Measurements from ENCODE around the gene SPRYD7. TPM values are rescaled to one million over a fixed set of nuclear protein-coding genes. Genes with fewer than 3 reads are reported as not detected.

SPRYD7 gene
- total and polyA plus RNA-seq, 2 of the 8 experiments (the other 6 are each of a cell fraction or from before 2014, with no cell fraction given): 1.1 to 3.1 TPM

DNA sequence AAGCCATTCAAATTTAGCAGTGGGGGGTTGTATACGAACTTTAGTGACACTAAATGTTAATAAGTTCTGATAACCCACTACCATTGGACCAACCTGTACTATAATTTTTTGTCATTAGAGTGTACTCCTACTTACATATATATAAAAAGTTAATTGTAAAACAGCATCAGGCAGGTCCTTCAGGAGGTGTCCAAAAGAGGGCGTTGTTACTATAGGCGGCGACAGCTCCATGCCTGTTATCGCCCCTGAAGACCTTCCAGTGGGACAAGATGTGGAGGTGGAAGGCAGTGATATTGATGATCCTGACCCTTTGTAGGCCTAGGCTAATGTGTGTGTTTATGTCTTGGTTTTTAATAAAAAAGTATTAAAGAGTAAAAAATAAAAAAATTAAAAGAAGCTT is 27.5 kb downstream of the SPRYD7 start:
- peaks cover 0 to 2% of the 10 kb centered on the region in 2 experiments; a peak in 2 of 4 replicates for H3K9me3 ChIP-seq (ENCODE audit: insufficient read depth in 2 of 2, low read depth in 1 of 2, low read length in 1 of 2)
- H3K4ac ChIP-seq (replicated peaks; ENCODE audit: insufficient read length, low read depth, low read length): no peak overlapping the region
- H3K23ac ChIP-seq (ENCODE audit: insufficient read length): no peak overlapping the region
- no peaks in the 10 kb centered on the region for H4K20me1 ChIP-seq (replicated peaks in 1 of 2; ENCODE audit: control insufficient read depth in 1 of 2, insufficient read depth in 2 of 2, low read length in 2 of 2)
- no peak overlapping the region for H2BK20ac ChIP-seq (ENCODE audit: low read length)
- H3K4me1 ChIP-seq (replicated peaks in 1 of 4; ENCODE audit: control insufficient read depth in 3 of 4, insufficient read depth in 4 of 4, low read length in 3 of 4): no peaks in the 10 kb centered on the region
- H3K79me1 ChIP-seq (ENCODE audit: low read depth, low read length): no peaks in the 10 kb centered on the region
- ChIA-PET POLR2A (ENCODE audit: partially characterized antibody) (no interaction called here), CTCF (ENCODE audit: partially characterized antibody) (interaction anchor here (0.6 to 2.3 kb wide), 17 partner anchors 8 to 1161 kb away, joined by 3 to 9 read pairs (median 4); partner anchors contain the start of gene SPRYD7)
- H3K18ac ChIP-seq (ENCODE audit: extremely low read depth, low read length): no peak overlapping the region
- TF ChIP-seq SRF (IDR thresholded peaks at IDR 0.05; ENCODE audit: low read depth, low read length) (no peak), ASH2L (IDR thresholded peaks at IDR 0.05; ENCODE audit: low read length) (no peak), SUZ12 (IDR thresholded peaks at IDR 0.05; ENCODE audit: low read length) (no peak), SP4 (IDR thresholded peaks at IDR 0.05; ENCODE audit: low read length) (no peak), FOSL1 (IDR thresholded peaks at IDR 0.05; ENCODE audit: insufficient read depth, low read depth, low read length) (no peak), MAFK (IDR thresholded peaks at IDR 0.05; ENCODE audit: low read depth, low read length) (no peak), BCL11A (IDR thresholded peaks at IDR 0.05; ENCODE audit: low read depth in 2 of 2, low read length in 2 of 2) (no peak), NANOG (IDR thresholded peaks at IDR 0.05; ENCODE audit: insufficient read depth, low read depth, low read length, poor library complexity, severe bottlenecking) (no peak), RBBP5 (IDR thresholded peaks at IDR 0.05; ENCODE audit: borderline replicate concordance, low read depth, low read length) (no peak), RAD21 (IDR thresholded peaks at IDR 0.05 in 1 of 2, conservative IDR thresholded peaks at IDR 0.05 in 1 of 2; ENCODE audit: low read depth in 2 of 2, low read length in 2 of 2) (peak; percentile 51 to 62)
- TF ChIP-seq, protein P1, sequence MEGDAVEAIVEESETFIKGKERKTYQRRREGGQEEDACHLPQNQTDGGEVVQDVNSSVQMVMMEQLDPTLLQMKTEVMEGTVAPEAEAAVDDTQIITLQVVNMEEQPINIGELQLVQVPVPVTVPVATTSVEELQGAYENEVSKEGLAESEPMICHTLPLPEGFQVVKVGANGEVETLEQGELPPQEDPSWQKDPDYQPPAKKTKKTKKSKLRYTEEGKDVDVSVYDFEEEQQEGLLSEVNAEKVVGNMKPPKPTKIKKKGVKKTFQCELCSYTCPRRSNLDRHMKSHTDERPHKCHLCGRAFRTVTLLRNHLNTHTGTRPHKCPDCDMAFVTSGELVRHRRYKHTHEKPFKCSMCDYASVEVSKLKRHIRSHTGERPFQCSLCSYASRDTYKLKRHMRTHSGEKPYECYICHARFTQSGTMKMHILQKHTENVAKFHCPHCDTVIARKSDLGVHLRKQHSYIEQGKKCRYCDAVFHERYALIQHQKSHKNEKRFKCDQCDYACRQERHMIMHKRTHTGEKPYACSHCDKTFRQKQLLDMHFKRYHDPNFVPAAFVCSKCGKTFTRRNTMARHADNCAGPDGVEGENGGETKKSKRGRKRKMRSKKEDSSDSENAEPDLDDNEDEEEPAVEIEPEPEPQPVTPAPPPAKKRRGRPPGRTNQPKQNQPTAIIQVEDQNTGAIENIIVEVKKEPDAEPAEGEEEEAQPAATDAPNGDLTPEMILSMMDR (IDR thresholded peaks at IDR 0.05; ENCODE audit: control extremely low read depth in 1 of 3, insufficient read depth in 1 of 3, low read depth in 1 of 3, low read length in 3 of 3): peak; percentile 38 to 47 (median 41); a peak in 3 of 4 replicates
- H3K23me2 ChIP-seq (ENCODE audit: low read depth, low read length): no peaks in the 10 kb centered on the region
- no peak overlapping the region for H3K56ac ChIP-seq (replicated peaks; ENCODE audit: insufficient read length, low read depth, low read length)
- no peak for DNase-seq (ENCODE audit: low read depth in 1 of 2, low spot score in 2 of 2)
- H4K91ac ChIP-seq (replicated peaks; ENCODE audit: insufficient read length, low read length): no peak overlapping the region
- H4K8ac ChIP-seq (ENCODE audit: extremely low read depth, insufficient read depth, low read length): no peak overlapping the region
- no peak overlapping the region for H2AK5ac ChIP-seq (ENCODE audit: low read depth, low read length)
- FAIRE-seq: no peak
- no peaks in the 10 kb centered on the region for H3K27me3 ChIP-seq (replicated peaks in 1 of 4; ENCODE audit: control insufficient read depth in 3 of 4, extremely low read depth in 1 of 4, insufficient read depth in 3 of 4, low read length in 3 of 4)
- no peak overlapping the region for H3K14ac ChIP-seq (ENCODE audit: insufficient read length)
- H2AFZ ChIP-seq (ENCODE audit: low read length): no peak overlapping the region
- no peak overlapping the region for H3K4me3 ChIP-seq (ENCODE audit: extremely low read depth in 1 of 4, insufficient read depth in 2 of 4, low read depth in 3 of 4, low read length in 4 of 4)
- no peak overlapping the region for H3K9ac ChIP-seq (replicated peaks in 1 of 4; ENCODE audit: extremely low read depth in 1 of 4, low read depth in 3 of 4, low read length in 3 of 4)
- H2BK5ac ChIP-seq (ENCODE audit: low read depth, low read length): no peak overlapping the region
- H2BK12ac ChIP-seq (ENCODE audit: low read depth, low read length): no peak overlapping the region
- H2BK120ac ChIP-seq (replicated peaks; ENCODE audit: low read depth, low read length): no peak overlapping the region
- no peak overlapping the region for H3K27ac ChIP-seq (ENCODE audit: low read depth, low read length)
- no peak overlapping the region for H2BK15ac ChIP-seq (ENCODE audit: low read length)
- H3K36me3 ChIP-seq (ENCODE audit: control insufficient read depth in 2 of 4, insufficient read depth in 4 of 4, low read length in 3 of 4): no peaks in the 10 kb centered on the region
- no peak overlapping the region for H4K5ac ChIP-seq (ENCODE audit: insufficient read length, low read depth, low read length)
- H3K79me2 ChIP-seq (ENCODE audit: control insufficient read depth in 1 of 2, insufficient read depth in 2 of 2, low read length in 2 of 2): no peaks in the 10 kb centered on the region
- 71% methylated on average over 5 of the region's 5 CpGs; no CpG with 5 or more reads in 1 of the 2 experiments for WGBS, 2 experiments (ENCODE audit: extremely low coverage in 1 of 2, insufficient coverage in 1 of 2, insufficient read length in 1 of 2, insufficient replicate concordance in 2 of 2, low coverage in 1 of 2, low lambda C conversion rate in 2 of 2, missing lambda C conversion rate in 1 of 2)
- no peak overlapping the region for H3K4me2 ChIP-seq (ENCODE audit: insufficient read depth in 1 of 2, low read depth in 2 of 2, low read length in 2 of 2)

All from H1 (cell line).